Measurements from ENCODE around the gene FEV. TPM values are rescaled to one million over a fixed set of nuclear protein-coding genes. Genes with fewer than 3 reads are reported as not detected.

The FEV gene
- under 1 TPM in 3 of 4 donors, not detected in 1; 0.11 to 0.46 (median 0.11) TPM for polyA plus RNA-seq (ENCODE audit: insufficient read length in 4 of 4)

DNA sequence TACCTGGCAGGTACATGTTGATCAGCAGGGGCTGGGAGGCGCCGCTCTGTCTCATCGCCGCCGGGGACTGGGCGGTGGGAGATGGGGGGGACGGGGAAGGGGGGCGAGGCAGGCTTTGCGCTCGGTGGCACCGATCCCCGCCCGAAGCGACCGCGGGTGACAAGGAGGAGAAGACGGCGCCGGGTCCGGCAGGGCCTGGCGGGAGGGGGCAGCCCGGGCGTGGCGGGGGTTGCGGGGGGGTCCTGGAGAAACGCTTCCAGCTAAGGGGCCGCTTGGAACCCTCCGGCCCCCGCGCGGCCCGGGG is at the start of gene FEV:
FEV (minus strand) TSS at position 164 of the 304 bp plus-strand sequence; CDS start at position 55, 109 bp downstream.
- no peak for DNase-seq (ENCODE audit: low read depth in 4 of 4, low spot score in 3 of 4)

GRCh38 chr2:219032051-219032745 is 47.2 kb upstream of the FEV start:
- DNase-seq (ENCODE audit: low read depth in 4 of 4, low spot score in 3 of 4) = no peak

DNA sequence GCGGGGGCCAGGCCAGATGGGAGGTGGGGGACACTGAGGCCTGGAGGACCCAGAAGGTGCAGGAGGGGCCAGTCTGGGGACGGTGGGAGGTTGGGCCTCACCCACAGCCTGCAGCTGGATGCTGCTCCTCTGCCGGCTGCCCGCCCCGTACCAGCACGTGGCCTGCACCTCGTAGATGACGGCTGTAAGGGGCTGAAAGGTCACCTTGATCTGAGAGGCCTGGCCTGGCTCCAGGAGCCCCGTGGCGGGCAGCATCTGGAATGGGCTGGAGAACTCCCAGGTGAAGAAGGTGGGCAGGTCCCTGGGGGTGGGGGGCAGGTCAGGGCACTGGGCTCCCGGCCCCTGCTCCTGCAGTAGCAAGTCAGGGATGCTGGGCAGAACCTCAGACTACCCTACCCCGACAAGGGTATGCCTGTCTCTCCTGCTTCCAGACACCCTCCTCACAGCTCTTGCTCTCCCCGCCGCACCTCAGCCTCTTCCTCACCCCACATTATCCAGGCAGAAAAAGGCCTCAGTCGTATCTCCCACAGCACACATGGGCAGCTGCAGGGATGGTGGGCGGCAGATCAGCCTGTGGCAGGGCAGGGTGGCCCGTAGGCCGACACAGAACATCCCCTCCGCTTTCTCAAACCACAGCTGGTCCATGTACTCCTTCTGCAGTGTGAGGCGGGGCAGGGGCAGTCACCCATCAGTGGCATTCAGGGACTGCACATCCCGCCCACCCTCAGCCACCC is 46.2 kb upstream of the FEV start:
- DNase-seq (ENCODE audit: low read depth in 4 of 4, low spot score in 3 of 4) = no peak

GRCh38 chr2:219030177-219030940 is 45.4 kb upstream of the FEV start:
- DNase-seq (ENCODE audit: low read depth in 4 of 4, low spot score in 3 of 4) = no peak

DNA sequence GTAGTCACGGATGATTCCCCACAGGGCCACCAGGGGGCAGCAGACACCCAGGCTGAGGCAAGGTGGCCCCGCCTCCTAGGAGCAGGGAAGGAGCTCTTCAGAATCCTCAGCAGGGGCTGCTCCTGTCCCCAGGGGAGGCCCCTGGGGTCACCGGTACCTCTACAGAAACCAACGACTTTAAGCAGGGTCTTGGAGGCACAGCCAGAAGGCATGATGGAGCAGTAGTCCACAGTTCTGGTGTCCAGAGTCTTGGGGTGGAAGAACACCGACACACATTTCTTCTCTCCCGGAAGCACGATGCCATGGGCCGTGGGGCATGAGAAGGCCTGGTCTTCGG is 44.8 kb upstream of the FEV start:
- DNase-seq (ENCODE audit: low read depth in 4 of 4, low spot score in 3 of 4) = peak; percentile 25 to 48 (median 44)

GRCh38 chr2:219028996-219029828 is 44.2 kb upstream of the FEV start:
- DNase-seq (ENCODE audit: low read depth in 4 of 4, low spot score in 3 of 4) = no peak

DNA sequence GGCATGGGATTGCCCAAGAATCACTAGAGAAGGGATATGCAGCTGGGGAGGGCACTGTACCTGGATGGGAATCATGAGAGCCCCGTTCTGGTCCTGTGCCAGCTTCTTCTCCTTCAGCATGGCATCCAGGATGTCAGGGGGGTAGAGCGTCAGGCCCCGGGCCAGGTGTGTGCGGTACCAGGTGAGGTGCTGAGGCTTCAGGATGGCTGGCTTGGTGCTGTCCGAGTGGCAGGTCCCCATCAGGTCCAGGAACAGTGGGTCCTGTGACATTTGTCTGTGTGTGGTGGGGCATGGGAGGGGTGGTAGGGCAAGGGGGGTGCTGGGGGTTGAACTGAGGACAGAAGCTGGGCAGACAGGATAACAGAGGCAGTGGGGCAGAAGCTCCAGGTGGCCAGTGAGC is 43.2 kb upstream of the FEV start:
- no peak for DNase-seq (ENCODE audit: low read depth in 4 of 4, low spot score in 3 of 4)

DNA sequence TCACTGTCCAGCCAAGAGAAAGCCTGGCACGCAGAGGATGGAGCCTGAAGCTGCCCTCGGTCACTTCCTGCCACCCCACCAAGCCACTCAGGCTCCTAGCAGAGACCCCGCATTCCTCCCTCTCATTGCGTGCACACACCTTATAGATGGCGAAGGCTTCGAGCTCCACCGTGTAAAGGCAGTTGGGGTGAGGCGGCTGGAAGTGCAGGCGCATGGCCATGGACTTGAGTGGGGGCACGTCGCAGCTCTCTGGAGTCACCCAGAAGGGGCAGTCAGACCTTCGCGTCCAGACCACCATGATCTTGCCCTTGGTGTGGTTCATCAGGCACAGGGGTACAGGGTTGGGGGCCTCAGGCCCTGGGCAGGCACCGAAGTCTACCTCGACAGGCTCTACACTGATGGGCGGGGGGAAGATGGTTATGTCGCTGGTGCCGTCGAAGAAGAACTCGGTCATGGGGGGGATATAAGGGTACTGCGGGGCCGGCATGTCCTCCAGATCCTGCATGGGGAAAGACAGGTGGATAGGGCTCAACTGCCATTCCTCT is 42.6 kb upstream of the FEV start:
- no peak for DNase-seq (ENCODE audit: low read depth in 4 of 4, low spot score in 3 of 4)

GRCh38 chr2:219026946-219027345 is 42.0 kb upstream of the FEV start:
- DNase-seq (ENCODE audit: low read depth in 4 of 4, low spot score in 3 of 4) = no peak

- no peak for DNase-seq (ENCODE audit: low read depth in 4 of 4, low spot score in 3 of 4)
Observed at GRCh38 chr2:219025637-219026585, 40.9 kb upstream of the FEV start.

DNA sequence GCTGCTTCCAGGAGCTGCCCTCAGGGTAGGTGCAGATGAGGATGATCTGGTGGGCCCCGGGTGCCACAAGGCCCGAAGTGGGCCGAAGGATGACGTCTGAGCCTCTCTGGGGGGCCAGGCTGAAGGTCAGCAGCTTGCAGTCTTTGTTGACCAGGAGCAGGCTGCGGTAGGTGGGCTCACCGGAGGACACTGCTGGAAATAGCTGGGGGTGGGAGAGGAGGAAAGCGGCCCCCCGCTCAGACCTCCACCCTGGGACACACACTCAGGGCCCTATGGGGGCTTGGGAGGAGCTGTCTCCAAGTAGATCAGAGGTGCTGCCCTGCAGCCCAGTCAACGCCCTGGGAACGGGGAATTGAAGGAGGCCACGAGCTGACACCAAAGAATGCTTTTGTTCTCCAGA is 39.1 kb upstream of the FEV start:
- no peak for DNase-seq (ENCODE audit: low read depth in 4 of 4, low spot score in 3 of 4)

DNA sequence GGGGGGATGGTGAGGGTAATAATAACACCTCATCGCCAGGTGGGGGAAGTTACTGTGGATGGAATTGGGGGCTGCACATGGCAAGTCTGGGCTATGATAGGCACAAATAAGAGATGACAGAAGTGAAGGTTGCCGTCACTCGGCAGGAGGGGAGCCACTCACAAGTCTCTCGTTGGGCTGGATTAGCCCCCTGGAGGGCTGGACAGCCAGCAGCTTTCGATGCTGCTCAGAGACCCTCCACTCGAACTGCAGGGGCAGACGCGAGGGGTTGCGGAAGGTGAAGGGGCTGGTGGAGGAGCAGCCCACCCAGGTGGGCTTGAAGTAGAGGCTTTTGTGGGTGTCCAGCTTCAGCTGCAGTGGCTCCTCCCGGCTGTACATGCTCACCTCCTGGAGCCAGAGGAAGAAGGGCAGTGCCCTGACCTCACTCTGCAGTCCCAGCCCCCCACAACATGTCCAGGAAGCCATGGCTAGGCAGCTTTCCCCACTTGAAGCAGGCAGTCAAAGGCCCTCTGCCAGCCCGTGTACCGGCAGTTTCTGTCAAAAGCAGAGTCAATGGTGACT is 38.1 kb upstream of the FEV start:
- DNase-seq (ENCODE audit: low read depth in 4 of 4, low spot score in 3 of 4) = no peak

GRCh38 chr2:219022616-219023015 is 37.6 kb upstream of the FEV start:
- no peak for DNase-seq (ENCODE audit: low read depth in 4 of 4, low spot score in 3 of 4)

- no peak for DNase-seq (ENCODE audit: low read depth in 4 of 4, low spot score in 3 of 4)
Observed at GRCh38 chr2:219022041-219022440, 37.1 kb upstream of the FEV start.

- DNase-seq (ENCODE audit: low read depth in 4 of 4, low spot score in 3 of 4) = no peak
Observed at GRCh38 chr2:219021591-219021990, 36.6 kb upstream of the FEV start.

GRCh38 chr2:219020604-219021365 is 35.8 kb upstream of the FEV start:
- DNase-seq (ENCODE audit: low read depth in 4 of 4, low spot score in 3 of 4) = no peak

- no peak for DNase-seq (ENCODE audit: low read depth in 4 of 4, low spot score in 3 of 4)
Observed at GRCh38 chr2:219019436-219019835, 34.5 kb upstream of the FEV start.

GRCh38 chr2:219018726-219019125 is 33.7 kb upstream of the FEV start:
- no peak for DNase-seq (ENCODE audit: low read depth in 4 of 4, low spot score in 3 of 4)
